ENCODE measurements around the gene STUB1. TPM values are rescaled to one million over a fixed set of nuclear protein-coding genes. Genes with fewer than 3 reads are reported as not detected.

Gene STUB1
- total RNA-seq, 1 donor from 2014 or later: 98.9 TPM

DNA sequence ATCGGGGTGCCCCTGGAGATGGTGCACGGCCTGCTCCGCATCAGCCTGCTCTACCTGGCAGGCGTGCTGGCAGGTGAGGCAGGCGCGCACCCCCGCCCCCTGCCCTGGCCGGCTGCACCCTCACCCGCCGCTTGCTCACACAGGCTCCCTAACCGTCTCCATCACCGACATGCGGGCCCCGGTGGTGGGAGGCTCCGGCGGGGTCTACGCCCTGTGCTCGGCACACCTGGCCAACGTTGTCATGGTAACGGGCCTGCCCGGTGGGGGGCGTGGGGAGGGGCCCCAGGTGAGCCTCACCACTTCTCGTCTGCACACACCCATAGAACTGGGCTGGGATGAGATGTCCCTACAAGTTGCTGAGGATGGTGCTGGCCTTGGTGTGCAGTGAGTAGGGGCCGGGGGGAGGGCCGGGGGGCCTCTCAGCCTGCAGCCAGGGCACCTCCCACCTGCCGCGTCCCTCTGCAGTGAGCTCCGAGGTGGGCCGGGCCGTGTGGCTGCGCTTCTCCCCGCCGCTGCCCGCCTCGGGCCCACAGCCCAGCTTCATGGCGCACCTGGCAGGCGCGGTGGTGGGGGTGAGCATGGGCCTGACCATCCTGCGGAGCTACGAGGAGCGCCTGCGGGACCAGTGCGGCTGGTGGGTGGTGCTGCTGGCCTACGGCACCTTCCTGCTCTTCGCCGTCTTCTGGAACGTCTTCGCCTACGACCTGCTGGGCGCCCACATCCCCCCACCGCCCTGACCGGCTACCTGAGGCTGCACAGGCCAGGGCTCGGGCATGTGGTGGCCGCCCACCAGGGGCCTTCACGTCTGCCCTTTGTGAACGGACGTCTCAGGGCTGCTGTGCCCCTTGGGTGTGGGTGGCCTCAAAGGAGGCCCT lies 2.7 kb upstream of the STUB1 start:
- H3K27me3 ChIP-seq: no peaks in the 10 kb centered on the region
- ATAC-seq (no peak), DNase-seq (no peak)
- intact Hi-C loops (cut with DNase I): no loop called here
- H3K4me3 ChIP-seq: no peak overlapping the region
- no peak overlapping the region for H3K27ac ChIP-seq
- TF ChIP-seq, protein P1, sequence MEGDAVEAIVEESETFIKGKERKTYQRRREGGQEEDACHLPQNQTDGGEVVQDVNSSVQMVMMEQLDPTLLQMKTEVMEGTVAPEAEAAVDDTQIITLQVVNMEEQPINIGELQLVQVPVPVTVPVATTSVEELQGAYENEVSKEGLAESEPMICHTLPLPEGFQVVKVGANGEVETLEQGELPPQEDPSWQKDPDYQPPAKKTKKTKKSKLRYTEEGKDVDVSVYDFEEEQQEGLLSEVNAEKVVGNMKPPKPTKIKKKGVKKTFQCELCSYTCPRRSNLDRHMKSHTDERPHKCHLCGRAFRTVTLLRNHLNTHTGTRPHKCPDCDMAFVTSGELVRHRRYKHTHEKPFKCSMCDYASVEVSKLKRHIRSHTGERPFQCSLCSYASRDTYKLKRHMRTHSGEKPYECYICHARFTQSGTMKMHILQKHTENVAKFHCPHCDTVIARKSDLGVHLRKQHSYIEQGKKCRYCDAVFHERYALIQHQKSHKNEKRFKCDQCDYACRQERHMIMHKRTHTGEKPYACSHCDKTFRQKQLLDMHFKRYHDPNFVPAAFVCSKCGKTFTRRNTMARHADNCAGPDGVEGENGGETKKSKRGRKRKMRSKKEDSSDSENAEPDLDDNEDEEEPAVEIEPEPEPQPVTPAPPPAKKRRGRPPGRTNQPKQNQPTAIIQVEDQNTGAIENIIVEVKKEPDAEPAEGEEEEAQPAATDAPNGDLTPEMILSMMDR (IDR thresholded peaks at IDR 0.05): no peak
- H3K4me1 ChIP-seq: peaks cover 23% of the 10 kb centered on the region
- H3K36me3 ChIP-seq: peaks cover 22% of the 10 kb centered on the region
- H3K9me3 ChIP-seq: no peaks in the 10 kb centered on the region

GRCh38 chr16:678209-678857 lies 1.9 kb upstream of the STUB1 start:
- Histone ChIP-seq H3K27ac (no peak overlapping the region), H3K36me3 (peaks cover 20% of the 10 kb centered on the region), H3K4me3 (no peak overlapping the region), H3K9me3 (no peaks in the 10 kb centered on the region), H3K4me1 (peaks cover 27% of the 10 kb centered on the region), H3K27me3 (no peaks in the 10 kb centered on the region)
- TF ChIP-seq, protein P1 (IDR thresholded peaks at IDR 0.05): no peak
- intact Hi-C loops (cut with DNase I): no loop called here
- DNase-seq (no peak), ATAC-seq (no peak)

DNA sequence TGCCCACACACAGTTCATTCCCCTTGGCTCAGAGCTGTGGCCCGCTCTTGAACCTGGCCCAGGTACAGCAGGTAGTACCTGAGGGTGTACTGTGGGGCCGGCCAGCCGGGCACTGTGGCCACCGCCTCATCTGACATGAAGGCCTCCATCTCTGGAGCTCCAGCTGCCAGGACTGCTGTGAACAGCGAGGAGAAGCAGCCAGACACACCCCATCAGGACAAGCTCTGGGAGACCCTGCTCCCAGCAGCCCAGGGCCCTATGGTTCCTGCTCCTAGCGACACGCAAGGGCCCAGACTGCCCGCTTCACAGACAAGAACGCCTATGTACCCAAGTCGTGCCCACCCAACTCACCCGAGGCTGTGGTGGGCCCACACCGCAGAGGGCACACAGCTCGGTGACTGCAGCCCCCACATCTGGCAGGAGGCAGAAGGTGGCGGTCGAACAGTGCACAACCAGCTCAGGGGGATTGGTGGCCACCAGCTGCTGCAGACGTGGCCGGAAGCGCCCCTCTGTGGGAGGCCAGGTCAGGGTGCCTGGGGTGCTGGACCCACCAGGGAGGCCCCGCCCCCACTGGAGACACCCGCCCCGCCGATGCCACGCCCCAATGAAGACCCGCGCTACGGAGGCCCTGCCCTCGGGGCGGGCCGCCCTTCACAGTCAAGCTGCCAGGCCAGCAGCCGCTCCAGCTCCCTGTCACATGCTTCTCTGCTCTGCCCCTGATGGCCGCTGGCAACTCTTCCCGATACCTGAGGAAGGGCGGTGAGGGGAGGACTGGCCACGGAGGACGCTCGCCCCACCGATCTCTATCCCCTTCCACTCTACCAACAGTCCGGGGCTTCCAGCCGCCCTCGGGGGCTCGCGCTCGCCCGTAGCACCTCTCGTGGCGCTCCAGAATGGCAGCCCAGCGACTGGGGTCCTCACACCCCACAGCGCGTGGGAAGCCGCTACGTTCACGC lies 1.1 kb upstream of the STUB1 start:
- intact Hi-C loops (cut with DNase I): no loop called here
- H3K27ac ChIP-seq: peak overlapping the region; percentile 77
- TF ChIP-seq, protein P1 (IDR thresholded peaks at IDR 0.05): no peak
- peaks cover 17% of the 10 kb centered on the region for H3K36me3 ChIP-seq
- H3K27me3 ChIP-seq: no peaks in the 10 kb centered on the region
- H3K4me3 ChIP-seq: peak overlapping the region; percentile 70
- no peaks in the 10 kb centered on the region for H3K9me3 ChIP-seq
- DNase-seq (peak; percentile 86), ATAC-seq (peak; percentile 13)
- peaks cover 31% of the 10 kb centered on the region for H3K4me1 ChIP-seq

- Histone ChIP-seq H3K9me3 (no peaks in the 10 kb centered on the region), H3K27ac (peak overlapping the region; percentile 89), H3K4me3 (peak overlapping the region; percentile 70), H3K27me3 (no peaks in the 10 kb centered on the region), H3K4me1 (peaks cover 32% of the 10 kb centered on the region), H3K36me3 (peaks cover 17% of the 10 kb centered on the region)
- ATAC-seq (no peak), DNase-seq (no peak)
- intact Hi-C loops (cut with DNase I): no loop called here
- TF ChIP-seq, protein P1 (IDR thresholded peaks at IDR 0.05): no peak
These were observed 375 bp downstream of the STUB1 start for GRCh38 chr16:680625-680945.

DNA sequence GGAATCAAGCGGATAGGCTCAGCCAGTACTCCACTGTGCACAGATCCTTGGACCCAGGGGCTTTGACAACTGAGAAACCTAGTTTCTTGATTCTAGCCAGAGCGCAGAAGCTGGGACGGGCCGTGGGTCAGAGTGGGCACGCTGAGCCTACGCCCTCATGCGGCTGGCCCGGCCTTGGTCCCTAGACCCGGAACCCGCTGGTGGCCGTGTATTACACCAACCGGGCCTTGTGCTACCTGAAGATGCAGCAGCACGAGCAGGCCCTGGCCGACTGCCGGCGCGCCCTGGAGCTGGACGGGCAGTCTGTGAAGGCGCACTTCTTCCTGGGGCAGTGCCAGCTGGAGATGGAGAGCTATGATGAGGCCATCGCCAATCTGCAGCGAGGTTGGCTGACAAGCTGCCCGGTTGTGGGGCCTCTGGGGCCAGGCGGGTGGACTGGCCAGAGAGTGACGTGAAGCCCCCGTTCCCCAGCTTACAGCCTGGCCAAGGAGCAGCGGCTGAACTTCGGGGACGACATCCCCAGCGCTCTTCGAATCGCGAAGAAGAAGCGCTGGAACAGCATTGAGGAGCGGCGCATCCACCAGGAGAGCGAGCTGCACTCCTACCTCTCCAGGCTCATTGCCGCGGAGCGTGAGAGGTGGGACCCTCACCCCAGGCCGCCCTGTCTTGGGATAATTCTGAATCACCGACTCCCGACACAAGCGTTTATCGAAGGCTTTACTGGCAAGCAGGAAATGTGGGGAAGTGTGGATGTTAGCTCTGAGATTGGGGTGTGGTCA lies 946 bp downstream of the STUB1 start:
- peak overlapping the region; percentile 70 for H3K4me3 ChIP-seq
- peak overlapping the region; percentile 89 for H3K27ac ChIP-seq
- intact Hi-C loops (cut with DNase I): no loop called here
- no peaks in the 10 kb centered on the region for H3K27me3 ChIP-seq
- TF ChIP-seq, protein P1 (IDR thresholded peaks at IDR 0.05): peak; percentile 11
- peaks cover 37% of the 10 kb centered on the region for H3K4me1 ChIP-seq
- ATAC-seq: no peak
- DNase-seq: no peak
- H3K36me3 ChIP-seq: peaks cover 17% of the 10 kb centered on the region
- H3K9me3 ChIP-seq: no peaks in the 10 kb centered on the region

Data from upper lobe of right lung (tissue), 1 donor.